GM23338 (cell line): ENCODE results near the gene NPTXR. TPM values are rescaled to one million over a fixed set of nuclear protein-coding genes. Genes with fewer than 3 reads are reported as not detected.

ENCODE experiments used
- ATAC-seq: fragments of 200-7000 bp; cut with Tn5 transposase; 3 replicates; pipeline ENCODE4 v1.9.1; 2020
- DNase-seq: peaks from one replicate; pipeline ENCODE4 v3.0.0-alpha.2; 2015; ENCODE audit warnings: low spot score
- H2AFZ ChIP-seq: fragments of 200-600 bp; sonication (generic); 2 replicates; pipeline ENCODE4 v1.8.0; 2016; ENCODE audit warnings: antibody characterized with exemption, mild to moderate bottlenecking, moderate library complexity
- H3F3A ChIP-seq: fragments of 200-600 bp; sonication (generic); replicated peaks from 2 replicates; pipeline ENCODE4 v1.8.0; 2017; ENCODE audit warnings: antibody characterized with exemption, mixed run types, low read depth
- H3K27ac ChIP-seq: fragments of 200-600 bp; sonication (generic); 2 replicates; pipeline ENCODE4 v1.6.1; 2016; ENCODE audit warnings: low read depth
- H3K27me3 ChIP-seq: fragments of 200-600 bp; sonication (generic); 2 replicates; pipeline ENCODE4 v1.8.0; 2016; ENCODE audit warnings: mild to moderate bottlenecking, mixed run types, moderate library complexity; ENCODE audit not compliant: insufficient read depth
- H3K36me3 ChIP-seq: fragments of 200-600 bp; sonication (generic); 2 replicates; pipeline ENCODE4 v1.8.0; 2016; ENCODE audit warnings: mild to moderate bottlenecking; ENCODE audit not compliant: insufficient read depth
- H3K4me1 ChIP-seq: fragments of 200-600 bp; sonication (generic); 2 replicates; pipeline ENCODE4 v1.8.0; 2016; ENCODE audit warnings: mild to moderate bottlenecking, moderate library complexity; ENCODE audit not compliant: insufficient read depth
- H3K4me2 ChIP-seq: fragments of 200-600 bp; sonication (generic); 2 replicates; pipeline ENCODE4 v1.7.1; 2017; ENCODE audit warnings: mixed run types
- H3K4me3 ChIP-seq: fragments of 200-600 bp; sonication (generic); 2 replicates; pipeline ENCODE4 v1.6.1; 2016; ENCODE audit warnings: mixed run types
- H3K79me2 ChIP-seq: fragments of 200-600 bp; sonication (generic); replicated peaks from 2 replicates; pipeline ENCODE4 v1.8.0; 2017; ENCODE audit warnings: mild to moderate bottlenecking; ENCODE audit not compliant: insufficient read depth
- H3K9me2 ChIP-seq: fragments of 200-600 bp; sonication (generic); 2 replicates; pipeline ENCODE4 v1.8.0; 2017; ENCODE audit not compliant: insufficient read depth
- H4K20me1 ChIP-seq: fragments of 200-600 bp; sonication (generic); replicated peaks from 2 replicates; pipeline ENCODE4 v1.8.0; 2017; ENCODE audit warnings: mild to moderate bottlenecking; ENCODE audit not compliant: insufficient read depth
- H3K27ac Mint-ChIP-seq: 2 replicates; pipeline ENCODE4 v1.8.0; 2020; ENCODE audit warnings: inconsistent platforms, mild to moderate bottlenecking, moderate library complexity, mixed read lengths
- H3K27me3 Mint-ChIP-seq: 3 replicates; pipeline ENCODE4 v1.8.0; 2022; ENCODE audit warnings: low read depth, mild to moderate bottlenecking, moderate library complexity, mixed read lengths, inconsistent platforms; ENCODE audit not compliant: insufficient read depth, poor library complexity
- H3K36me3 Mint-ChIP-seq: 3 replicates; pipeline ENCODE4 v1.8.0; 2021; ENCODE audit warnings: low read depth, mild to moderate bottlenecking, inconsistent platforms, moderate library complexity, mixed read lengths
- H3K4me1 Mint-ChIP-seq: 3 replicates; pipeline ENCODE4 v1.8.0; 2020; ENCODE audit warnings: mild to moderate bottlenecking, inconsistent platforms, mixed read lengths
- H3K4me3 Mint-ChIP-seq: 3 replicates; pipeline ENCODE4 v1.8.0; 2021; ENCODE audit warnings: moderate library complexity, mild to moderate bottlenecking, inconsistent platforms, mixed read lengths
- H3K9me3 Mint-ChIP-seq: 3 replicates; pipeline ENCODE4 v1.8.0; 2020; ENCODE audit warnings: moderate library complexity, mild to moderate bottlenecking, inconsistent platforms, mixed read lengths
- CTCF ChIP-seq, 2 experiments: fragments of 200-600 bp in 1 of 2; sonication (generic) in 1 of 2; conservative IDR thresholded peaks; 2 replicates each; pipeline versions ENCODE4 v1.5.1 to v1.6.1; 2016 to 2017; ENCODE audit warnings: antibody characterized with exemption in 2 of 2, low read depth in 2 of 2, mild to moderate bottlenecking in 2 of 2, moderate library complexity in 1 of 2
- EZH2 ChIP-seq: fragments of 200-600 bp; sonication (generic); IDR thresholded peaks from one replicate; pipeline ENCODE4 v1.8.0; 2017; ENCODE audit warnings: antibody characterized with exemption, mild to moderate bottlenecking, low read depth; ENCODE audit not compliant: unreplicated experiment
- EZH2phosphoT487 ChIP-seq: fragments of 200-600 bp; sonication (generic); IDR thresholded peaks from one replicate; pipeline ENCODE4 v1.8.1; 2018; ENCODE audit warnings: antibody characterized with exemption; ENCODE audit not compliant: unreplicated experiment
- JUNB ChIP-seq: IDR thresholded peaks from one replicate; pipeline ENCODE4 v1.6.1; 2016; ENCODE audit warnings: antibody characterized with exemption; ENCODE audit not compliant: unreplicated experiment
- NANOG ChIP-seq: IDR thresholded peaks from 2 replicates; pipeline ENCODE4 v1.6.1; 2016; ENCODE audit warnings: antibody characterized with exemption, borderline replicate concordance
- POLR2AphosphoS5 ChIP-seq: IDR thresholded peaks from 2 replicates; pipeline ENCODE4 v1.6.1; 2016; ENCODE audit warnings: antibody characterized with exemption, low read depth
- REST ChIP-seq: IDR thresholded peaks from one replicate; pipeline ENCODE4 v1.6.1; 2018; ENCODE audit warnings: antibody characterized with exemption; ENCODE audit not compliant: unreplicated experiment
- STAT1 ChIP-seq: IDR thresholded peaks from one replicate; pipeline ENCODE4 v1.6.1; 2016; ENCODE audit warnings: antibody characterized with exemption; ENCODE audit not compliant: unreplicated experiment
- ZNF114 ChIP-seq: fragments of 250-450 bp; sonication (Bioruptor Pico); IDR thresholded peaks from 2 replicates; pipeline ENCODE4 v1.5.0; 2020; ENCODE audit warnings: mild to moderate bottlenecking, moderate library complexity
- ZNF331 ChIP-seq: fragments of 250-450 bp; sonication (Bioruptor Pico); IDR thresholded peaks from 2 replicates; pipeline ENCODE4 v1.5.0; 2020; ENCODE audit warnings: low read depth, mild to moderate bottlenecking, moderate library complexity
- polyA plus RNA-seq: library from polyadenylated mRNA; unstranded; fragments of >200 nt; fragmentation: Nextera tagmentation; extraction: Ambion mirVana; gene quantifications from 2 replicates; pipeline ENCODE4 v1.2.1, GENCODE V29; 2016
- total RNA-seq: library from RNA; depleted of rRNA; stranded (reverse); fragments of >200 nt; shearing (Covaris generic); gene quantifications from 2 replicates; pipeline ENCODE4 v1.2.3, GENCODE V29; 2014
- TF ChIP-seq, protein P1 (sequence below): IDR thresholded peaks from 2 replicates; pipeline ENCODE4 v1.6.1; 2016; ENCODE audit warnings: antibody characterized with exemption

NPTXR gene
- total and polyA plus RNA-seq, 2 experiments from 2014 or later = 0.89 to 13.4 TPM

DNA sequence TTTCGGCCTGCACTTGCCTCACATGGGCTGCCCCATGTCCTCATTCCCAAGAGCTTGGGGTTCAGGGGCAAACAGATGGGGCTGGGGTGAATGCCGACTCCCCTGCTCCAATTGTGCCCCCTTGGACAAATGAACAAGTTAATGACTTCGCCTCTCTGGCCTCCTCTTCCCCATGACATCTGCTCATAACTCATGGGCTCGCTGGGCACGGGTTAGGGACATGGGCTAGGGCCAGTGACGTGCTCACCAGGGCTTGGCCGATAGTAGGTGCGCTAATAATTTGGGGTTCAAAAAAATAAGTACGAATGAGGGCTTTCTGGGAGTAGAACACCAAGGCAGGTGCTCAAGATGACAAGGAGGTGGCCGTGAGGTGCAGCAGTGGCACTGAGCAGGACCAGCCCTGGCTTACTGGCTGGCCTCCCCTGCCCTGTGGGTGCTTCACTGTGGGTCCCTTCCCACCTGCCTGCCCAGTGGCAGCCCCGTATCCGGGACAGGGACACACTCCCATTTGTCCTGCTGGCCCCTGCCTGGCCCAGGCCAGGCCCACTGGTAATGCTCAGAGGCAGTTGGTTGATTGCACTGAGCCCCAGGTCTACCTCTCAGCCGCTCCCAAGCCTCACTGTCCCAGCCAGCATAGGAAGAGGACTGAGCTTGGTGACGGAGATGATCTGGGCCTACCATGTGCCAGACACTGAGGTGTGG lies 15.9 kb upstream of the NPTXR start:
- Histone ChIP-seq H3F3A (0 out of 2 replicates have a peak, but pooled peaks cover 4% of the 10 kb centered on the region), H3K9me2 (no peaks in the 10 kb centered on the region), H3K4me1 (peaks cover 41% of the 10 kb centered on the region), H3K4me3 (no peak overlapping the region), H3K79me2 (no peaks in the 10 kb centered on the region), H2AFZ (no peak overlapping the region), H3K36me3 (no peaks in the 10 kb centered on the region), H4K20me1 (peaks cover 13% of the 10 kb centered on the region), H3K27me3 (no peaks in the 10 kb centered on the region), H3K27ac (no peak overlapping the region), H3K4me2 (0 out of 2 replicates have a peak overlapping the region, but pooled peaks have one; percentile 48)
- Mint-ChIP-seq H3K9me3 (no peaks in the 10 kb centered on the region), H3K27ac (no peak overlapping the region), H3K27me3 (peaks cover 20% of the 10 kb centered on the region), H3K4me3 (no peak overlapping the region), H3K4me1 (peaks cover 38% of the 10 kb centered on the region), H3K36me3 (peaks cover 4% of the 10 kb centered on the region; the same call in 2 of the 3 replicates)
- DNase-seq (no peak), ATAC-seq (peak; percentile 3; the same call in 2 of the 3 replicates)
- TF ChIP-seq POLR2AphosphoS5 = no peak
- TF ChIP-seq EZH2phosphoT487 = no peak
- no peak for TF ChIP-seq REST
- no peak for TF ChIP-seq CTCF (conservative IDR thresholded peaks at IDR 0.05; ENCODE audit: low read depth in 2 of 2)

GRCh38 chr22:38858492-38858891 lies 14.7 kb upstream of the NPTXR start:
- H3K27ac Mint-ChIP-seq = no peak overlapping the region
- H2AFZ ChIP-seq = no peak overlapping the region
- no peak for TF ChIP-seq ZNF331
- TF ChIP-seq STAT1 = no peak
- no peak for TF ChIP-seq EZH2phosphoT487
- TF ChIP-seq, protein P1, sequence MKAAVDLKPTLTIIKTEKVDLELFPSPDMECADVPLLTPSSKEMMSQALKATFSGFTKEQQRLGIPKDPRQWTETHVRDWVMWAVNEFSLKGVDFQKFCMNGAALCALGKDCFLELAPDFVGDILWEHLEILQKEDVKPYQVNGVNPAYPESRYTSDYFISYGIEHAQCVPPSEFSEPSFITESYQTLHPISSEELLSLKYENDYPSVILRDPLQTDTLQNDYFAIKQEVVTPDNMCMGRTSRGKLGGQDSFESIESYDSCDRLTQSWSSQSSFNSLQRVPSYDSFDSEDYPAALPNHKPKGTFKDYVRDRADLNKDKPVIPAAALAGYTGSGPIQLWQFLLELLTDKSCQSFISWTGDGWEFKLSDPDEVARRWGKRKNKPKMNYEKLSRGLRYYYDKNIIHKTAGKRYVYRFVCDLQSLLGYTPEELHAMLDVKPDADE = no peak
- no peak for TF ChIP-seq NANOG
- TF ChIP-seq CTCF (conservative IDR thresholded peaks at IDR 0.05; ENCODE audit: low read depth in 2 of 2) = no peak
- no peak for TF ChIP-seq EZH2
- no peak for TF ChIP-seq REST
- TF ChIP-seq POLR2AphosphoS5 = no peak
- no peak for TF ChIP-seq ZNF114 (CRISPR knock-in tag)
- TF ChIP-seq JUNB = no peak

More at GRCh38 chr22:38858492-38858891, 14.7 kb upstream of the NPTXR start:
- Histone ChIP-seq H3K36me3 (no peaks in the 10 kb centered on the region), H3K27ac (no peak overlapping the region), H3K79me2 (no peaks in the 10 kb centered on the region), H3K9me2 (no peaks in the 10 kb centered on the region), H3K4me2 (no peak overlapping the region), H3K4me3 (no peak overlapping the region), H3F3A (peaks cover 4% of the 10 kb centered on the region; the same call in 1 of the 2 replicates), H3K27me3 (no peaks in the 10 kb centered on the region), H3K4me1 (peaks cover 29% of the 10 kb centered on the region), H4K20me1 (peaks cover 13% of the 10 kb centered on the region)
- no peaks in the 10 kb centered on the region for H3K9me3 Mint-ChIP-seq
- peaks cover 18% of the 10 kb centered on the region for H3K27me3 Mint-ChIP-seq
- H3K36me3 Mint-ChIP-seq = no peaks in the 10 kb centered on the region
- DNase-seq = no peak
- peaks cover 31% of the 10 kb centered on the region for H3K4me1 Mint-ChIP-seq
- ATAC-seq = no peak
- no peak overlapping the region for H3K4me3 Mint-ChIP-seq
